MG63 (cell line): ENCODE results near the gene BTRC. TPM values are rescaled to one million over a fixed set of nuclear protein-coding genes. Genes with fewer than 3 reads are reported as not detected.
A peak's percentile ranks its signal among the peaks of the same experiment; 100 is the strongest.
"Not testable (repeated sequence)": the region's sequence is repeated elsewhere in the genome, so short reads cannot be mapped to it uniquely, and the experiment has no call there.

Source experiments
- DNase-seq: peaks from one replicate; pipeline ENCODE4 v3.0.0-alpha.2; 2020
- H3K27me3 ChIP-seq: fragments of 250-450 bp; sonication (Bioruptor Pico); 2 replicates; pipeline ENCODE4 v1.5.1; 2020; ENCODE audit warnings: mild to moderate bottlenecking, moderate library complexity
- H3K36me3 ChIP-seq: fragments of 250-450 bp; sonication (Bioruptor Pico); 2 replicates; pipeline ENCODE4 v1.5.1; 2020; ENCODE audit warnings: mild to moderate bottlenecking, moderate library complexity
- H3K4me3 ChIP-seq: fragments of 250-450 bp; sonication (Bioruptor Pico); 2 replicates; pipeline ENCODE4 v1.5.1; 2020; ENCODE audit warnings: mild to moderate bottlenecking, moderate library complexity
- H3K9me3 ChIP-seq: fragments of 250-450 bp; sonication (Bioruptor Pico); 2 replicates; pipeline ENCODE4 v1.5.1; 2020; ENCODE audit warnings: mild to moderate bottlenecking, moderate library complexity
- total RNA-seq: library from RNA; depleted of rRNA; stranded (reverse); fragments of >200 nt; shearing (Covaris generic); gene quantifications from 2 replicates; pipeline ENCODE4 v1.2.3, GENCODE V29; 2014; ENCODE audit warnings: low replicate concordance; rRNA removed

BTRC gene
- total RNA-seq = 3.4 and 20.3 TPM in 2 replicates

DNA sequence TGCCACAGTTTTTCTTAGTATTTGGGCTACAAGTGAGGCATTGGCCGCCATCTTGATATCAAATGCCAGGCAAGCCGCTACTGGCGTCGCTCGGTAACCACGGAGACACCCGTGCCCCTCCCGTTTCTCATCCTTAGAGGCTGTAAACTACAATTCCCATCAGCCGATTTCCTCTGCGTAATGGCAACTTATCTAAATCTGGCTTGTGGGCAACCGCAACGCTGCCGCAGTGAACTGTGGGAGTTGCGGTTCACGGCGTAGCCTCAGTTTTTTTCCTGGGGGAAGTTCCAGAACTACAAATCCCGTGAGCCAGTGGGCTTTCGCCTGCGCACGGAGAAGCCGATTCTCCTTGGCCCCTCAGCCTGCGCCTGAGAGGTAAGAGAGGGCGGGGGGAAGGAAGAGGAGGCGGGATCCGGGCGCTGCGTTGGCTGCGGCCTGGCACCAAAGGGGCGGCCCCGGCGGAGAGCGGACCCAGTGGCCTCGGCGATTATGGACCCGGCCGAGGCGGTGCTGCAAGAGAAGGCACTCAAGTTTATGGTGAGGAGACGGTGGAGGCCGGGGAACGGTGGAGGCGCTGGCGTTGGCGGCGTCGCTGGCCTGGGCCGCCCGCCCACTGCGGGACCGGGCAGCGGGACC, at the start of gene BTRC:
TSS of gene BTRC (plus strand) at position 474 of the 636 bp plus-strand sequence. CDS start at position 490, 16 bp downstream.
- peak within 1 kb of the TSS; percentile 80 for H3K4me3 ChIP-seq
- peak; percentile 98 for DNase-seq
- H3K27me3 ChIP-seq = no peaks in the 10 kb centered on the region
- H3K9me3 ChIP-seq = no peaks in the 10 kb centered on the region
- peaks cover 12% of the 10 kb centered on the region for H3K36me3 ChIP-seq

DNA sequence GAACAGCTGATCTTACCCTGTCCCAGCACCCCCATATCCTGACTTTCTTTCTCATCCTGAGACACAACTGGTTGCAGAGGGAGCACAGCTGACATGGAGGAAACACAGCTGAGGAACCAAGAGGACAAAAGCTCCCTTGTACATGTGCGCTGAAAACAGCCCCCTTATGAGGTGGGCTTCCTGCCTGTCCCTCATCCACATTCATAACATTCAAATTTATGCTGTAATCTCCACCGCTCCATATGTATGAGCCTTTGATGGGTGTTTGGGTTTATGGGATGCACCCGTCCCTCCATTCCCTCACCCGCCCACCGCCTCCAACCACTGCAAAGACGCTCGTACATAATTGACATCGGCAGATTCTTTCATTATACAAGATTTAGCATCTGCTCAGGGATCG, 49.6 kb upstream of the BTRC start:
- Histone ChIP-seq H3K4me3 (no peak overlapping the region), H3K36me3 (no peaks in the 10 kb centered on the region), H3K27me3 (no peaks in the 10 kb centered on the region), H3K9me3 (no peaks in the 10 kb centered on the region)
- DNase-seq = no peak

DNA sequence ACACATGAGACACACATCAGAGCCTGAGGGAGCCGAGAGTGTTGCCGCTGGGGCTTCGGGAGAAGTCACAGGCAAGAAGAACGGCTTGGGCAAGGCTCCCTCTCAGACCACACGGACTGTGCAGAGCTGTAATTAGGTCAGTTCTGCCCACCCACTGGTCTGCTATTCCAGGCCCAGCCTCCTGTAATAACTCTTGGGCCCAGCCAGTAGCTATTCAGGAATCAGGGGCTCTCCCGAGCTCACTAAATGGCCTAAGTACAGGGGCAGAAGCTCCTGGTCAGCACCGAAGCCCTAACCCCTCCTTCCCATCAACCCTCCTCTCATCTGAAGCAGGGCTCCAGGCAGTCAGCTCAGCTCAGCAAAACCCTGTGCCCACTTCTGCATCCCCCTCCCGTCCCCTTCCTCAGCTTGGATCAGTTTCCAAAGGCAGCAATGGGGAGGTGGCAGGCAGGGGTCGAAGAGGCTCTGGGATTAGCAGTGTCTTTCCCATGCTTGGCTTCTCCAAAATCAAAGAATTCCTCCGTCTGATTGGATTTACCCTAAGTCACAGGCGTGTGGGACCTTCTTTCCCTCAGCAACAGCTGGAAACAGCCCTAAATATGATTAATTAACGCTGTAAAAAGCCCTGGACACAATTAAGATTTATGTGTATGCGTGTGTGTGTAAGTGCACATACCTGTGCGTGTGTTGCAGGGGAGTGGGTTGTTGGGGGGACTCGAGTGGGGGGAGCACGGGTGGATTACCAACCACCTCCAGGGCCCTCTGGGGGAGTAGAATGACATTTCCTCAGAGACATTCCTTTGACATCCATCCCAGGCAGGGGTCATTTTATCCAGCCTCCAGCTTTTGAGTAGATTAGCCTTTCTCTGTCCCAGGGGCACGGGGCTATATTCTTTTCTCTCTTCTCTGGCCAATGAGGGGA, 48.4 kb upstream of the BTRC start:
- Histone ChIP-seq H3K27me3 (no peaks in the 10 kb centered on the region), H3K9me3 (no peaks in the 10 kb centered on the region), H3K4me3 (no peak overlapping the region), H3K36me3 (no peaks in the 10 kb centered on the region)
- no peak for DNase-seq

GRCh38 chr10:101308051-101308450, 45.9 kb upstream of the BTRC start:
- no peaks in the 10 kb centered on the region for H3K36me3 ChIP-seq
- peaks cover 2% of the 10 kb centered on the region; the same call in 1 of the 2 replicates for H3K27me3 ChIP-seq
- no peak overlapping the region for H3K4me3 ChIP-seq
- no peak for DNase-seq
- H3K9me3 ChIP-seq = no peaks in the 10 kb centered on the region

- no peak for DNase-seq
- H3K9me3 ChIP-seq = no peaks in the 10 kb centered on the region
- H3K4me3 ChIP-seq = no peak overlapping the region
- no peaks in the 10 kb centered on the region for H3K36me3 ChIP-seq
- peaks cover 2% of the 10 kb centered on the region; the same call in 1 of the 2 replicates for H3K27me3 ChIP-seq
Measured at GRCh38 chr10:101310529-101311184, 43.3 kb upstream of the BTRC start.

DNA sequence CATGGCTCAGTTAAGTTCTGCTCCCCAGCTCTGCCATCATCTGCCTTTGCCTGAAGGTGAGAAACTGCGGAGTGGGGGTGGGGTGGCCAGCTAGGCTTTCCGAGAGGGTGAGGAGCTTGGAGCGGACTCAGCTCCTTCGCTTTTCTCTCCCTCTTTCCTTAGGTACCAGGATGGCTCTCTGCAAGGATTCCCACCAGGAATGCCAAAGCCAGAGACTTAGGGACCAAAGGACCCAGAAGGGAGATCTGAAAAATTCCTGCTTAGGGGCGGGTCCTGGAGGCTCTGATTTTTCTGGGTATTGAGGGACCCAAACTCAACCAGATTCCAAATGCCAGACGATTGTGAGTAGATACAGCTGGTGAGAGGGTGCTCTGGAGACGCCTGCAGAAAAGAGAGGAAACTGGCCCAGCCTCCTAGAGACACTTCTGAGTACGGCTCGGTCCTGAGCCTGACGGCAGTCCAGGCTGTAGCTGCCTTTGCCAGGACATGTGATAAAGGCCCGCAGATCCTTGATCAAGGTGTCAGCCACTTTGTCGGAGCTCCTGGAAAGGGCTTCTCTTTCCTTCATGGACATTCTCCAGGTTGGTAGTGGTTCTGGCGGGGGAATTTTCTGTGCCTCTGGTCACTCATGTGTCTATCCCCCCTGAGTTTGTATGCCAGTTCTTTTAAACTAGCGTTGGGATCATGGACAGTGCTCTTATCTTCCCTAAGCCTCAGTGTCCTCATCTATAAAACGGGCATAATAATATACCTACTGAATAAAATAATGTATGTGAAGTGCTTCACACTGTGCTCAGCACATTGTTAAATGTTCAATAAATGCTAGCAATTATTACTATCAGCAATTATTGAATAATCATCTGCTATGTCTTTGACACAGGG, 42.5 kb upstream of the BTRC start:
- peaks cover 2% of the 10 kb centered on the region; the same call in 1 of the 2 replicates for H3K27me3 ChIP-seq
- DNase-seq = no peak
- no peaks in the 10 kb centered on the region for H3K36me3 ChIP-seq
- H3K9me3 ChIP-seq = no peaks in the 10 kb centered on the region
- H3K4me3 ChIP-seq = no peak overlapping the region

DNA sequence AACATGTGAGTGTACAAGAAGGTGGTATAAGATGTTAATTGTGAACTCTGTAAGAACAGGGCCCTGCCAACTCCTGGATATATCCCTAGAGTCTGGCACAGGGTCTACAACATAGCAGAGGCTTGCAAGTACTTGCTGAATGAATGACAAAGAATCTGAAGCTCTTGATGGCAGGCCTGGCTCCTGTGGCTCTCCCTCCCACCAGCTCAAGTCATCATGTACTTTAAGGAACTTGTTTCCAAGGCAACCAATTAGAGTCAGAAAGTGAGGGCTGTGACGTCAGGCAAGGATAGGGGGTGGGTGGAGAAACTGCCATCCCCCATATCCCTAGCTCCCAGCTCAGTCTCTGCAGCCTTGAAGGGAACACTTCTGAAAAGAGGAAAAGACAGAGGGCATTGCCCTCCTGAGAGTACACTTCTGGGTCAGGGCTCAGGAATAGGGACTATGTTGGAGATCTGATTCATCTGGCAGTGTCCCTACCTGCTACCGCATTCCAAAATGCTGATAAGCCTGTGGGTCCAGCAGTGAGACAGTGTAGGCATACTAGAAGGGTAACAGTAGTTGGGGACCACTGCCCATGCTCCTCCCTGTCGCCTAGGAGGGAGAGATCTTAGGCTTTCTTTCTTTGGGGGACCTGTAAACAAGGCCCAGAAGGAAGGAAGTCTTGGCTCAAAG, 34.6 kb upstream of the BTRC start:
- Histone ChIP-seq H3K36me3 (no peaks in the 10 kb centered on the region), H3K9me3 (no peaks in the 10 kb centered on the region), H3K27me3 (no peaks in the 10 kb centered on the region), H3K4me3 (no peak overlapping the region)
- no peak for DNase-seq

- no peak for DNase-seq
- H3K27me3 ChIP-seq = no peaks in the 10 kb centered on the region
- no peak overlapping the region for H3K4me3 ChIP-seq
- H3K36me3 ChIP-seq = no peaks in the 10 kb centered on the region
- no peaks in the 10 kb centered on the region for H3K9me3 ChIP-seq
Measured at GRCh38 chr10:101321073-101321472, 32.9 kb upstream of the BTRC start.

DNA sequence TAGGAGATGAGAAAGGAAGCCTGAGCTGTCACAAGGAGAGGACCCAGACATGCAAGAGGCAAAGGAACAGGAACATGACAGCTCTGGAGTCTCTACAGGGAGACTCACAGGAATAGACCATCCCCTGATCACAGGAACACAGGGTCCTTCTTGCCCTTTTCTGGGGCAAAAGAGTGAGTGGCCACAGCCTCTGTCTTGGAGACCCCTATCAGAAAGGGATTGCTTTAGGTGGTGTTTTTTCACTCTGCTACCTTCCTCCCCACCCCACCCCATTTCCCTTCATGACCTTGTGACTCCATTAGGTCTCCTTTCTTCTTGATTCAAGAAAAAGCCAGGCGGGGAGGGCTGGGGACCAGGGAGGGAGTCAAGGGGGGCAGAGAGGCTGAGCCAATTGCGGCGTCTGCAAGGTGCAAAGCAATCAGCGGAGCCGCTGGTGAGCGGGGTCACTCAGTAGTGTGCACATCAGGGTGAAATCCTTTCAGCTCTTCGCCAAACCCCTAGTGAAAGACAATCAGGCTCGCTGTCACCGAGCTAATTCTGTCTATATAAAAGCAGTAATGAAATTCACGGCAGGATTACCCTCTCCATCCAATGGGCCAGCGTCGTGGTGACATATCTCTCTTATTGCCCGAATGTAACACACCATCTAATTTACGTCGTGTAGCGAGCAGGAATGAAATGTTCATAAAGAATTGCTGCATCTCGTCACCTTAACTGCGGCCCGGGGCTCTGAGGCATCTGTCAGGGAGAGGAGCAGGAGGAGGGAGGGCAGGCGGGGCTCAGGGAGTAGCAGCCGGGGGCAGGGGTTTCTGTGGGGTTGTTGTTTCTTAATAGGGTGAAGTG, 31.5 kb upstream of the BTRC start:
- Histone ChIP-seq H3K9me3 (no peaks in the 10 kb centered on the region), H3K27me3 (no peaks in the 10 kb centered on the region), H3K4me3 (no peak overlapping the region), H3K36me3 (no peaks in the 10 kb centered on the region)
- DNase-seq = no peak

GRCh38 chr10:101323495-101323894, 30.5 kb upstream of the BTRC start:
- no peak overlapping the region for H3K4me3 ChIP-seq
- H3K9me3 ChIP-seq = no peaks in the 10 kb centered on the region
- no peaks in the 10 kb centered on the region for H3K27me3 ChIP-seq
- DNase-seq = no peak
- no peaks in the 10 kb centered on the region for H3K36me3 ChIP-seq

GRCh38 chr10:101327454-101327853, 26.5 kb upstream of the BTRC start:
- H3K36me3 ChIP-seq, H3K27me3 ChIP-seq, DNase-seq, H3K4me3 ChIP-seq, H3K9me3 ChIP-seq: not testable (repeated sequence)

GRCh38 chr10:101329341-101330032, 24.5 kb upstream of the BTRC start:
- DNase-seq = no peak
- no peaks in the 10 kb centered on the region for H3K9me3 ChIP-seq
- no peak overlapping the region for H3K4me3 ChIP-seq
- H3K36me3 ChIP-seq = no peaks in the 10 kb centered on the region
- no peaks in the 10 kb centered on the region for H3K27me3 ChIP-seq

- no peaks in the 10 kb centered on the region for H3K9me3 ChIP-seq
- H3K36me3 ChIP-seq = no peaks in the 10 kb centered on the region
- H3K4me3 ChIP-seq = no peak overlapping the region
- no peak for DNase-seq
- H3K27me3 ChIP-seq = no peaks in the 10 kb centered on the region
Measured at GRCh38 chr10:101330231-101330630, 23.7 kb upstream of the BTRC start.

- Histone ChIP-seq H3K4me3 (no peak overlapping the region), H3K9me3 (no peaks in the 10 kb centered on the region), H3K27me3 (no peaks in the 10 kb centered on the region), H3K36me3 (no peaks in the 10 kb centered on the region)
- DNase-seq = no peak
Measured at GRCh38 chr10:101330631-101331225, 23.2 kb upstream of the BTRC start.
